Kidney epithelial cell (primary cell): Measurements from ENCODE around the gene PRELP. TPM values are rescaled to one million over a fixed set of nuclear protein-coding genes. Genes with fewer than 3 reads are reported as not detected.

Source experiments
- DNase-seq: peaks from one replicate; pipeline ENCODE4 v3.0.0-alpha.2; 2010; ENCODE audit warnings: low read depth
- H3K27me3 ChIP-seq: 2 replicates; pipeline ENCODE4 v1.6.0; 2011; ENCODE audit warnings: low read length; ENCODE audit not compliant: control insufficient read depth, insufficient read depth
- H3K36me3 ChIP-seq: 2 replicates; pipeline ENCODE4 v1.5.1; 2011; ENCODE audit warnings: low read length; ENCODE audit not compliant: control insufficient read depth, insufficient read depth
- H3K4me3 ChIP-seq: 2 replicates; pipeline ENCODE4 v1.5.1; 2011; ENCODE audit warnings: low read depth, mild to moderate bottlenecking, control low read depth, low read length
- total RNA-seq: library from RNA; depleted of rRNA; stranded (reverse); fragments of >200 nt; gene quantifications from 2 replicates; pipeline ENCODE4 v1.2.3, GENCODE V29; 2015
- TF ChIP-seq, protein P1 (sequence below): IDR thresholded peaks from 2 replicates; pipeline ENCODE4 v1.5.1; 2011; ENCODE audit warnings: mild to moderate bottlenecking, moderate library complexity, low read length, control low read depth, inconsistent platforms; ENCODE audit not compliant: insufficient read depth, poor library complexity, severe bottlenecking

Gene PRELP
- total RNA-seq, 1 donor from 2014 or later = under 0.01 TPM

DNA sequence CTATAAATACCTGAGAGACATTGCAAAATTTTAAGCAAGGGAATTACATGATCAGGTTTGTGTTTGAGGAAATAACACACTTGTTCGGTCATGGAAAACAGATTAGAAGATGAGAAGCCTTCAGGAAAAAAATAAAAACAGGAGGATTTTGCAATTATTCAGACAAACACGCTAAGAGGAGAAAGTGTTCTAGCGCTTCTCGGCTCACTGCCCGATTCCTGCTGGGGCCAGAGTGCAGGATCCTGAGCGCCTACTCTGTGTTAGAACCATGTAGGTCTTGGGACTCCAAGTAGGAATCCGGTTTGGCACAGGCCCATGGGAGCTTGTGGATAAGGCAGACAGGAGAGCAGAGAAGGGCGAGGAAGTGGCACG is 8.1 kb upstream of the PRELP start:
- no peak for DNase-seq
- Histone ChIP-seq H3K4me3 (no peak overlapping the region), H3K36me3 (no peaks in the 10 kb centered on the region), H3K27me3 (peaks cover 8% of the 10 kb centered on the region)
- TF ChIP-seq, protein P1, sequence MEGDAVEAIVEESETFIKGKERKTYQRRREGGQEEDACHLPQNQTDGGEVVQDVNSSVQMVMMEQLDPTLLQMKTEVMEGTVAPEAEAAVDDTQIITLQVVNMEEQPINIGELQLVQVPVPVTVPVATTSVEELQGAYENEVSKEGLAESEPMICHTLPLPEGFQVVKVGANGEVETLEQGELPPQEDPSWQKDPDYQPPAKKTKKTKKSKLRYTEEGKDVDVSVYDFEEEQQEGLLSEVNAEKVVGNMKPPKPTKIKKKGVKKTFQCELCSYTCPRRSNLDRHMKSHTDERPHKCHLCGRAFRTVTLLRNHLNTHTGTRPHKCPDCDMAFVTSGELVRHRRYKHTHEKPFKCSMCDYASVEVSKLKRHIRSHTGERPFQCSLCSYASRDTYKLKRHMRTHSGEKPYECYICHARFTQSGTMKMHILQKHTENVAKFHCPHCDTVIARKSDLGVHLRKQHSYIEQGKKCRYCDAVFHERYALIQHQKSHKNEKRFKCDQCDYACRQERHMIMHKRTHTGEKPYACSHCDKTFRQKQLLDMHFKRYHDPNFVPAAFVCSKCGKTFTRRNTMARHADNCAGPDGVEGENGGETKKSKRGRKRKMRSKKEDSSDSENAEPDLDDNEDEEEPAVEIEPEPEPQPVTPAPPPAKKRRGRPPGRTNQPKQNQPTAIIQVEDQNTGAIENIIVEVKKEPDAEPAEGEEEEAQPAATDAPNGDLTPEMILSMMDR = no peak

DNA sequence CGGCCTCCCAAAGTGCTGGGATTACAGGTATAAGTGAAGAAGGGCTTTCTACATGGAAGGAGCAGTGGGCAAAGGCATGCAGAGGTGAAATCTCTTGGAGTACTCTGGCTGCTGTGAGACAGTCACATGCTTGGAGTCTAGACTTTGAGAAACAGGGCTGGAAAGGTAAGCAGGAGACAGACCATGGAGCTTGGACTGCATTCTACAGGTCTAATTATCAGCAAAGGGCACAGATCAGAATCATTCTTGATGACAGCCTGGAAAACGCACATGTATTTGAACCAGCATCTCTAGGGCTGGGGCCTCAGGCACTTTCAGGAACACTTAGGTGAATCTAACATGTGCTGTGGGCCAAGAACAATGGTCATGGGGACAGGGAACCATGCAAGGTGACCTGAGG is 7.3 kb upstream of the PRELP start:
- no peak for DNase-seq
- Histone ChIP-seq H3K36me3 (no peaks in the 10 kb centered on the region), H3K4me3 (no peak overlapping the region), H3K27me3 (peaks cover 9% of the 10 kb centered on the region)
- TF ChIP-seq, protein P1 = no peak

DNA sequence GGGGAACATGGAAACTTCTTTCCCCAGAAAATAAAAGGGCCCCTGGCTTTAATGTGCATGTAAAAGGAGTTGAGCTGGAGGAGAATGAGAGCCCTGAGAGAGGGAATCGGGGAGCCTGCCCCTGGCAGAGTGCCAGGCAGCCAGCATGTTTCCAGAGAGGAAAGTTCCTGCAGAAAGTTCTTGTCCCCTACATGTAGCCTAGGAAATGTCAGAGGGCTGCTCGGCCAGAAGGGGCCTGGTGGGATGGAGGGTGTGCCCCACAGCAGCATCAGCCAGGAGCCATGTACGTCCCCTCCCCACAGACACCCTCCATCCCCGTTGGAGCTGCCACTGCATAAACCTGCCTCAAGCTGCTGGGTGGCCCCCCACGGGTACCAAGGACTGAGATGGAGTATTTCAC is 5.4 kb upstream of the PRELP start:
- H3K36me3 ChIP-seq = no peaks in the 10 kb centered on the region
- peaks cover 15% of the 10 kb centered on the region for H3K27me3 ChIP-seq
- TF ChIP-seq, protein P1 = no peak
- no peak for DNase-seq
- no peak overlapping the region for H3K4me3 ChIP-seq

GRCh38 chr1:203471841-203472240 is 3.8 kb upstream of the PRELP start:
- peaks cover 22% of the 10 kb centered on the region for H3K27me3 ChIP-seq
- no peaks in the 10 kb centered on the region for H3K36me3 ChIP-seq
- TF ChIP-seq, protein P1 = no peak
- no peak overlapping the region for H3K4me3 ChIP-seq
- DNase-seq = no peak

- TF ChIP-seq, protein P1 = no peak
- Histone ChIP-seq H3K27me3 (peaks cover 26% of the 10 kb centered on the region), H3K36me3 (no peaks in the 10 kb centered on the region), H3K4me3 (no peak overlapping the region)
- no peak for DNase-seq
These were observed 2.3 kb upstream of the PRELP start for GRCh38 chr1:203473281-203473680.

DNA sequence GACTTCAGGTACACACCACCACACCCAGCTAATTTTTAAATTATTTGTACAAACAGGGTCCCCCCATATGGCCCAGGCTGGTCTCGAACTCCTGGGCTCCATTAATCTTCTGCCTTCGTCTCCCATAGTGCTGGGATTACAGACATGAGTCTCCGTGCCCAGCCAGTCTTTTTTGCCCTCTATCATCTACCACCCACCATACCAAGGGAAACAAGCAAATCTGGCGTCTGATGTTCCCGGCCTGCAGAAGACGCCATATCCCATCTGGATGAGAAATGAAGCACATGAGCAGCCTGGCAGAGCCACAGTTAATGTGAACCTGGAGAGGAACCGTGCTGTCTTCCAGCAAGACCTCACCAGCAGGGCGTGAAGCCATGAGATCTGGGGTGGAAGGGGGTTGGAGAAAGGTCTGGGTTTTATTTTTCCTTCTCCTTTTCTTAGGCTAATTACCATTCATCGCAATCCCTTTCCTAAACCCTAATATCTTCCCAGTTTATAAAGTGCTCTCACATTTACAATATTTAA is 1.8 kb upstream of the PRELP start:
- Histone ChIP-seq H3K36me3 (no peaks in the 10 kb centered on the region), H3K4me3 (no peak overlapping the region), H3K27me3 (peaks cover 26% of the 10 kb centered on the region)
- TF ChIP-seq, protein P1 = no peak
- DNase-seq = no peak
